H1 (cell line): ENCODE measurements around the gene LRP1. TPM values are rescaled to one million over a fixed set of nuclear protein-coding genes. Genes with fewer than 3 reads are reported as not detected.

ENCODE experiments used
- CTCF ChIA-PET: fragments of 300-600 bp; sonication (Branson Sonifier 250); formaldehyde crosslinking; loops from one replicate; lab custom pipeline; 2021; ENCODE audit not compliant: partially characterized antibody; lab: Charles Lee
- POLR2A ChIA-PET: fragments of 300-600 bp; sonication (Branson Sonifier 250); formaldehyde crosslinking; loops from one replicate; lab custom pipeline; 2021; ENCODE audit warnings: inconsistent platforms; ENCODE audit not compliant: partially characterized antibody; lab: Charles Lee
- DNase-seq, 2 experiments: peaks; one replicate each; pipeline versions ENCODE4 v3.0.0 to v3.0.0-alpha.2; 2010 to 2022; ENCODE audit warnings: low spot score in 2 of 2, low read depth in 1 of 2, mixed read lengths in 1 of 2
- FAIRE-seq: peaks from 2 replicates; lab custom pipeline; 2011; peaks lifted over from hg19 to GRCh38; lab: Jason Lieb, UNC
- H2AFZ ChIP-seq: 2 replicates; pipeline ENCODE4 v1.8.1; 2012; ENCODE audit warnings: low read length, inconsistent platforms
- H2AK5ac ChIP-seq: 2 replicates; pipeline ENCODE4 v1.6.1; 2013; ENCODE audit warnings: low read depth, low read length
- H2BK120ac ChIP-seq: replicated peaks from 2 replicates; pipeline ENCODE3; 2013; ENCODE audit warnings: low read depth, low read length, inconsistent platforms
- H2BK12ac ChIP-seq: 2 replicates; pipeline ENCODE4 v1.6.1; 2013; ENCODE audit warnings: low read depth, low read length
- H2BK15ac ChIP-seq: 2 replicates; pipeline ENCODE4 v1.6.1; 2013; ENCODE audit warnings: low read length
- H2BK20ac ChIP-seq: 2 replicates; pipeline ENCODE4 v1.6.1; 2013; ENCODE audit warnings: low read length
- H2BK5ac ChIP-seq: 2 replicates; pipeline ENCODE4 v1.6.1; 2013; ENCODE audit warnings: low read depth, low read length
- H3K14ac ChIP-seq: 2 replicates; pipeline ENCODE4 v1.6.1; 2013; ENCODE audit warnings: inconsistent platforms; ENCODE audit not compliant: insufficient read length
- H3K18ac ChIP-seq: 2 replicates; pipeline ENCODE4 v1.6.1; 2013; ENCODE audit warnings: low read length; ENCODE audit errors: extremely low read depth
- H3K23ac ChIP-seq: 2 replicates; pipeline ENCODE4 v1.6.1; 2013; ENCODE audit warnings: inconsistent platforms; ENCODE audit not compliant: insufficient read length
- H3K23me2 ChIP-seq: 2 replicates; pipeline ENCODE4 v1.6.1; 2013; ENCODE audit warnings: low read depth, low read length
- H3K27ac ChIP-seq: 2 replicates; pipeline ENCODE4 v1.6.1; 2011; ENCODE audit warnings: low read depth, low read length, inconsistent platforms
- H3K27me3 ChIP-seq, 4 experiments: replicated peaks in 1 of 4; 1 replicate in 1 of 4; 2 replicates in 3 of 4; pipeline versions ENCODE4 v1.6.1 to v1.8.1; 2011 to 2013; ENCODE audit warnings: low read length in 3 of 4, mild to moderate bottlenecking in 3 of 4, inconsistent platforms in 2 of 4, mixed read lengths in 2 of 4, moderate library complexity in 1 of 4; ENCODE audit not compliant: control insufficient read depth in 3 of 4, insufficient read depth in 3 of 4; ENCODE audit errors: extremely low read depth in 1 of 4
- H3K36me3 ChIP-seq, 4 experiments: 2 replicates each; pipeline versions ENCODE4 v1.6.1 to v1.8.1; 2011 to 2013; ENCODE audit warnings: mild to moderate bottlenecking in 4 of 4, low read length in 3 of 4, moderate library complexity in 2 of 4, control low read depth in 1 of 4, inconsistent platforms in 1 of 4; ENCODE audit not compliant: insufficient read depth in 4 of 4, control insufficient read depth in 2 of 4
- H3K4ac ChIP-seq: replicated peaks from 2 replicates; pipeline ENCODE3; 2013; ENCODE audit warnings: low read length, low read depth, mixed read lengths, inconsistent platforms; ENCODE audit not compliant: insufficient read length
- H3K4me1 ChIP-seq, 4 experiments: replicated peaks in 1 of 4; 1 replicate in 1 of 4; 2 replicates in 3 of 4; pipeline versions ENCODE4 v1.6.1 to v1.8.1; 2011 to 2013; ENCODE audit warnings: low read length in 3 of 4, inconsistent platforms in 2 of 4, mixed read lengths in 1 of 4; ENCODE audit not compliant: insufficient read depth in 4 of 4, control insufficient read depth in 3 of 4
- H3K4me2 ChIP-seq, 2 experiments: 2 replicates each; pipeline versions ENCODE4 v1.6.1 to v1.8.1; 2011 to 2013; ENCODE audit warnings: low read depth in 2 of 2, low read length in 2 of 2, control low read depth in 1 of 2, inconsistent platforms in 1 of 2, mild to moderate bottlenecking in 1 of 2; ENCODE audit not compliant: insufficient read depth in 1 of 2
- H3K4me3 ChIP-seq, 4 experiments: fragments of 200-600, 300-600 bp in 1 of 4; sonication (generic), shearing (Covaris generic), sonication (Bioruptor Twin) in 1 of 4; 2 replicates each; pipeline versions ENCODE4 v1.5.1 to v1.8.1; 2011 to 2016; ENCODE audit warnings: low read length in 4 of 4, low read depth in 3 of 4, control low read depth in 2 of 4, inconsistent platforms in 2 of 4, mild to moderate bottlenecking in 2 of 4, mixed read lengths in 1 of 4, moderate library complexity in 1 of 4; ENCODE audit not compliant: insufficient read depth in 2 of 4; ENCODE audit errors: extremely low read depth in 1 of 4
- H3K56ac ChIP-seq: replicated peaks from 2 replicates; pipeline ENCODE3; 2013; ENCODE audit warnings: low read depth, mild to moderate bottlenecking, mixed read lengths, low read length, inconsistent platforms; ENCODE audit not compliant: insufficient read length
- H3K79me1 ChIP-seq: 2 replicates; pipeline ENCODE4 v1.6.1; 2013; ENCODE audit warnings: low read depth, low read length, control low read depth
- H3K79me2 ChIP-seq, 2 experiments: 2 replicates each; pipeline versions ENCODE4 v1.6.1 to v1.8.1; 2012 to 2013; ENCODE audit warnings: low read length in 2 of 2, mild to moderate bottlenecking in 2 of 2, inconsistent platforms in 1 of 2; ENCODE audit not compliant: insufficient read depth in 2 of 2, control insufficient read depth in 1 of 2
- H3K9ac ChIP-seq, 4 experiments: replicated peaks in 1 of 4; 1 replicate in 1 of 4; 2 replicates in 3 of 4; pipeline versions ENCODE4 v1.6.1 to v1.8.1; 2011 to 2013; ENCODE audit warnings: low read depth in 3 of 4, low read length in 3 of 4, control low read depth in 2 of 4, mild to moderate bottlenecking in 2 of 4, moderate library complexity in 2 of 4, inconsistent platforms in 1 of 4; ENCODE audit errors: extremely low read depth in 1 of 4
- H3K9me3 ChIP-seq, 2 experiments: 2 replicates each; pipeline versions ENCODE4 v1.6.1 to v1.8.1; 2012 to 2013; ENCODE audit warnings: mild to moderate bottlenecking in 2 of 2, moderate library complexity in 2 of 2, control low read depth in 1 of 2, inconsistent platforms in 1 of 2, low read depth in 1 of 2, low read length in 1 of 2, mixed read lengths in 1 of 2; ENCODE audit not compliant: insufficient read depth in 2 of 2
- H4K20me1 ChIP-seq, 2 experiments: replicated peaks in 1 of 2; 2 replicates each; pipeline versions ENCODE3 to v1.8.1; 2011 to 2013; ENCODE audit warnings: inconsistent platforms in 2 of 2, low read length in 2 of 2, mild to moderate bottlenecking in 1 of 2; ENCODE audit not compliant: insufficient read depth in 2 of 2, control insufficient read depth in 1 of 2
- H4K5ac ChIP-seq: 2 replicates; pipeline ENCODE4 v1.6.1; 2013; ENCODE audit warnings: low read length, low read depth, mixed read lengths, inconsistent platforms; ENCODE audit not compliant: insufficient read length
- H4K8ac ChIP-seq: 2 replicates; pipeline ENCODE4 v1.8.0; 2013; ENCODE audit warnings: mild to moderate bottlenecking, moderate library complexity, low read length, inconsistent platforms; ENCODE audit not compliant: insufficient read depth; ENCODE audit errors: extremely low read depth
- H4K91ac ChIP-seq: replicated peaks from 2 replicates; pipeline ENCODE3; 2013; ENCODE audit warnings: low read length, mixed read lengths, inconsistent platforms; ENCODE audit not compliant: insufficient read length
- ASH2L ChIP-seq: fragments of 200-600, 300-600 bp; sonication (generic); IDR thresholded peaks from one replicate; pipeline ENCODE4 v1.7.1; 2017; ENCODE audit warnings: low read length
- EZH2 ChIP-seq: fragments of 200-600 bp; sonication (generic); IDR thresholded peaks from 2 replicates; pipeline ENCODE4 v1.7.1; 2012; ENCODE audit warnings: low read depth, mild to moderate bottlenecking, moderate library complexity, low read length, inconsistent platforms; ENCODE audit not compliant: severe bottlenecking
- WGBS, 2 experiments: shearing (Covaris generic) in 1 of 2; methylation state at CpG; one replicate each; pipeline versions ENCODE4 v1.1.6 to v1.1.7; 2013 to 2015; ENCODE audit warnings: low lambda C conversion rate in 2 of 2, mixed read lengths in 2 of 2, inconsistent platforms in 1 of 2, low coverage in 1 of 2, missing lambda C conversion rate in 1 of 2; ENCODE audit not compliant: insufficient replicate concordance in 2 of 2, insufficient coverage in 1 of 2, insufficient read length in 1 of 2; ENCODE audit errors: extremely low coverage in 1 of 2, missing lambda C conversion rate in 1 of 2; 5-methylcytosine and 5-hydroxymethylcytosine counted together
- polyA plus RNA-seq, 7 experiments: library from polyadenylated mRNA; depleted of rRNA in 3 of 7; stranded (reverse) in 5 of 7; unstranded in 2 of 7; fragments of >200 nt in 5 of 7; fragments of 200-250 nt in 2 of 7; gene quantifications; 1 replicate in 5 of 7; 2 replicates in 1 of 7; 4 replicates in 1 of 7; pipeline versions ENCODE4 v1.2.1 to v1.2.3, GENCODE V29; 2011 to 2013; ENCODE audit warnings: missing spikeins in 2 of 7, mixed read lengths in 2 of 7
- total RNA-seq: library from RNA; stranded (reverse); fragmentation: NEBNext Ultra II Directional; extraction: Animal tissue kit (Norgen Biotek cat#: 25700); gene quantifications from 2 replicates; pipeline ENCODE4 v1.2.1, GENCODE V29; 2021

Gene LRP1
- total and polyA plus RNA-seq, 2 of the 8 experiments (the other 6 are each of a cell fraction or from before 2014, with no cell fraction given), result 35.3 to 92.5 TPM

GRCh38 chr12:57219993-57220754, 91.9 kb downstream of the LRP1 start:
- Histone ChIP-seq H3K23ac (no peak overlapping the region), H3K27ac (no peak overlapping the region), H4K20me1 (peaks cover 16 to 38% of the 10 kb centered on the region in 2 experiments), H3K56ac (no peak overlapping the region), H2AFZ (no peak overlapping the region), H3K27me3 (peaks cover 87 to 98% (median 98%) of the 10 kb centered on the region in 4 experiments), H2AK5ac (0 out of 2 replicates have a peak overlapping the region, but pooled peaks have one; percentile 82), H3K23me2 (peaks cover 7% of the 10 kb centered on the region; the same call in 1 of the 2 replicates), H3K36me3 (no peaks in the 10 kb centered on the region), H3K9ac (no peak overlapping the region), H3K4me2 (peak overlapping the region; percentile 58 to 71), H3K4ac (peak overlapping the region; percentile 47), H2BK5ac (no peak overlapping the region), H3K4me1 (peaks cover 0 to 50% (median 39%) of the 10 kb centered on the region in 4 experiments; a peak in 6 of 7 replicates), H4K8ac (no peak overlapping the region; the same call in 1 of the 2 replicates), H2BK120ac (no peak overlapping the region), H4K5ac (no peak overlapping the region), H3K79me1 (no peaks in the 10 kb centered on the region), H3K18ac (no peak overlapping the region; the same call in 1 of the 2 replicates), H3K79me2 (no peaks in the 10 kb centered on the region), H3K9me3 (no peaks in the 10 kb centered on the region), H2BK12ac (peak overlapping the region; percentile 14; the same call in 1 of the 2 replicates), H4K91ac (no peak overlapping the region), H2BK15ac (no peak overlapping the region), H2BK20ac (no peak overlapping the region), H3K14ac (no peak overlapping the region), H3K4me3 (peak overlapping the region; percentile 7 to 46 (median 20); a peak in 3 of 8 replicates)
- FAIRE-seq, result no peak
- ChIA-PET POLR2A (interaction anchor here (0.6 to 8.8 kb wide), 4 partner anchors 9 to 47 kb away, joined by 3 to 686 read pairs (median 3); partner anchors contain the start of gene SHMT2), CTCF (interaction anchor here (0.9 to 10.1 kb wide), 5 partner anchors 9 to 234 kb away, joined by 3 to 726 read pairs (median 3); partner anchors contain the start of genes SHMT2 and STAC3)
- peak in 1 of 2 experiments; percentile 52 for DNase-seq
- TF ChIP-seq EZH2, result peak; percentile 6
- TF ChIP-seq ASH2L, result no peak
- WGBS, 2 experiments, result 3% methylated on average over 6 of the region's 38 CpGs; no CpG with 5 or more reads in 1 of the 2 experiments
